Inferior parietal cortex (tissue), 1 donor: ENCODE measurements around the gene FILIP1L.
A peak's percentile ranks its signal among the peaks of the same experiment; 100 is the strongest.

Experiments
- DNase-seq: peaks from one replicate; pipeline ENCODE4 v3.0.0-alpha.2; 2016; ENCODE audit errors: extremely low spot score

Gene FILIP1L

DNA sequence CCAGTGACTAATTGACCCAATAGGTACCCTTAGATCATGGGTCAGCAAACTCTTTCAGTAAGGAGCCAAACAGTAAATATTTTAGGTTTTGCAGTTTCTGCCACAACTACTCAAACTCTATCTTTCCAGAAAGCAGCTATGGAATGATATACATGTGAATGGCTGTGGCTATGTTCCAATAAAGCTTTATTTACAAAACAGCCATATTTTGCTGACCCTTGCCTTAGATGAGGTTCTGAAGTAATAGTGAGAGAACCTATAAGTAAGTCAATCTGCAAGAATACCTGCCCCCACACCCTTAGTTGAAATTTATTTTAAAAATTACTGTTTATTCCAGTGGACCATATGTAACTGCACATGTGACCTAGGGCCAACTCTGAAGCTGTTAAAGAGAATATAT lies 162.6 kb downstream of the FILIP1L start:
- DNase-seq = no peak

DNA sequence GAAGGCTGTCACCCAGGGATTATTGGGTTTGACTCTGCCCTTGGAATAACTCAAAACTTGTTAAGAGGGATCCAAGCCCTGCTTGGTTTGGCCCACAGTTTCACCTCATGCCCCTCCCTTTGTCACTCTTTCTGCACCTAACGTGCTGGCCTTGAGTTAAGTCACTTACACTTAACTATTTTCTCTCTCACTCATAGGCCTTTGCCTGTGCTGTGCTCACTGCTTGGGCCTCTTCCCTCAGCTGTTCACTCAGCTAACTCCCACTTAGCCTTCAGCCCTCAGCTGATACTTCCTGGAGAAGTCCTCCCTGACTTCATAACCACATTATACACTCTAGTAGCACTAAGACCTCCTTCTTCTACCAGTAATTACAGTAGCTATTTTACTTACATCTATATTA lies 163.4 kb downstream of the FILIP1L start:
- DNase-seq = no peak

DNA sequence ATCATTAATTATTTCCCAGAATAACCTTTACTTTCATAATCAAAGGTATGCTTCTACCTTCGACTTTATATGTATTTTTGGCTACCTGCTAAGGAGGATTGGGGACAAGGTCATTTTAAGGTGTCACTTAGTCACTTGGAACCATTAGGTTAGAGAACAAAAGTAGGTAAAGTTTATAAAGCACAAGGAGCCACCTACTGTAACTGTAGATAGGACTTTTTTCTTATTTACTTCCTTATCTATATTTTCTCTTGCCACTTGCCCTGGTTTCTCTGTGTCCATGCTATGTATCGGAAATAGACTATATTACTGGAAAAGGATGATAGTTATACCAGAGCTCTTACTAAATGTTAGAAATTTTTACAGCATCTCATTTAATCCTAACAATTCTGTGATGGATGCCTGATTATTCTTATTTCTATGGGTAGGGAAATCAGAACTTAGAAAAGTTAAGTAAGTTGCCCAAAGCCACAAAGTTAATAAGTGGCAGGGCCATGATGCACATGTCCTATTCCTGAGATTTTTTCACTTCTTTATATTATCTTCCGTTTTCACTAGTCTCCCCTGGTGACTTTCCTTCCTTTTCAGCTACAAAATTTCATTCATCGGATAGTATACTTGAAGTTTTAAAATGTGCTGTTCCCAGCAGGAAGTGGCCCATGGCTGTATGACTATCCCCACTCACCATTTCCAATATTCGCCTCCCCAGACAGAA lies 164.2 kb downstream of the FILIP1L start:
- no peak for DNase-seq

DNA sequence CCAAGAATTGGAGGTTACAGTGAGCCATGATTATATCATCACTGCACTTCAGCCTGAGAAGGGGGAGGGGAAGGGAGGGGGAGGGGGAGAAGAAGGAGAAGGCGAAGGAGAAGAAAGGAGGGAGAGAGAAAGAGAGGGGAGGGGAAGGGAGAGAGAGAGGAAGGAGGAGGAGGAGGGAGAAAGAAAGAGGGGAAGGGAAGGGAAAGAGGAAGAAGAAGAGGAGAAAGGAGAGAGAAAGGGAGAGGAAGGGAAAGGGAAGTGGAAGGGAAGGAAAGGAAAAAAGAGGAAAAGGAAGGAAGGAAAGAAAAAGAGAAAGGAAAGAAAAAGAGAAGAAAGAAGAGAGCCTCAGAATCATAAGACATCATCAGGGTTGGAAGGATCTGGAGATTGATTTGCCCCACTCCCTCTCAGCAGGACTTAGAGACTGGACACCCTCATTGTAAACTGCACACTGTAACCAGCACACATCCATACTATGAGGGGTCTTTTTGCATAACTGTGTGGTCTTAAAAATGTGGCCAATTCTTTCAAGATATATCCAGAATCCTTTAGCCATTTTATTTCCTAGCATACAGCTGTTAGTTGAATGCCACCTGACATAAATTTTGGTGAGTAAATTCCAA lies 165.7 kb downstream of the FILIP1L start:
- DNase-seq = no peak

DNA sequence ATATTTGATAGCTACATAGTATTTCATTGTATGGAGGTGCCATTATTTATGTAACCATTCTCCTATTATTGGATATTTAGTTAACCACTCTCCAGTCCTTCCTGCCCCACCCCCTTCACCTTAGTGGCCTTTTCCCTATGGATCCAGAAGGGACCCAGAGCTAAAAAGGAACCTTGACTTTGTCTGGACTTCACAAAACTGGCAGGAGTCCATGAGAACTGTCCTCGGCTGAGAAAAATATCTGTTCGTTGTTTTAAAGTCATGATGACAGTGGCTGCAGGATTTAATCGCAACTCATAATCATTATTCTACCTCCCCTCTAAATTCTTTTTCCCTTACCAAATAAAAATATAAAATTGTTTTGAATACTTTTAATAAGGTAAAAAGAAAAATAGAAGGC lies 166.9 kb downstream of the FILIP1L start:
- DNase-seq = no peak

DNA sequence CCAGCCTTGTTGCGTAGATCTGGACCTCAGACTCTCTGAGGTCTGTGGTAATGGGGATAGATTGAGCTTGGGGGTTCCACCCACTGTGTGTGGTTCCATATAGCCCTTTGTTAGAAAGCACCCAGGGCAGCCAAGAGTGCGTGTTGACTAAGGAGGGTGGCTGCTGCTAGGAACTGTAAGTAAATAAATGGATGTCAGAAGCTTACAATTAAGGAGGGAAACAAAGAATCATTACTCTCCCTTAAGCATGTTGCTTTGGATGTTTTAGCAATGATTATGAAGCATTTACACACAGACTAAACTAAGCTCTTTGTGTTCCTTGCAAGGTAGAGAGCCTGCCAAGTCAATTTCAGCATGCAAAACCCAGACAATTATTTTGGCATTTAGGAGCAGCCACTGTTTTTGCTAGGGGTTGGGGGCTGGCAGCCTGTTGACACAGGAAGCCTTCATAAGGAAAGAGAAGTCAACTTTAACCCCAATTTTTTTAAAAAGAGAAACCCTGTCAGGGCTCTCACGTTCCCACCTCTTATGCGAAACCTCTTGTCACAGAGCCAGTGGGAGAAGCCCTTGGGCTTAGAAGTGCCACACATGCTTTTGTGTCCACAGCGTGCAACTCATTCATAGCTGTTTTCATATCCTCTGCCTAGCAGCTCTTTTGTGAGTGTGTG lies 168.8 kb downstream of the FILIP1L start:
- DNase-seq = no peak

DNA sequence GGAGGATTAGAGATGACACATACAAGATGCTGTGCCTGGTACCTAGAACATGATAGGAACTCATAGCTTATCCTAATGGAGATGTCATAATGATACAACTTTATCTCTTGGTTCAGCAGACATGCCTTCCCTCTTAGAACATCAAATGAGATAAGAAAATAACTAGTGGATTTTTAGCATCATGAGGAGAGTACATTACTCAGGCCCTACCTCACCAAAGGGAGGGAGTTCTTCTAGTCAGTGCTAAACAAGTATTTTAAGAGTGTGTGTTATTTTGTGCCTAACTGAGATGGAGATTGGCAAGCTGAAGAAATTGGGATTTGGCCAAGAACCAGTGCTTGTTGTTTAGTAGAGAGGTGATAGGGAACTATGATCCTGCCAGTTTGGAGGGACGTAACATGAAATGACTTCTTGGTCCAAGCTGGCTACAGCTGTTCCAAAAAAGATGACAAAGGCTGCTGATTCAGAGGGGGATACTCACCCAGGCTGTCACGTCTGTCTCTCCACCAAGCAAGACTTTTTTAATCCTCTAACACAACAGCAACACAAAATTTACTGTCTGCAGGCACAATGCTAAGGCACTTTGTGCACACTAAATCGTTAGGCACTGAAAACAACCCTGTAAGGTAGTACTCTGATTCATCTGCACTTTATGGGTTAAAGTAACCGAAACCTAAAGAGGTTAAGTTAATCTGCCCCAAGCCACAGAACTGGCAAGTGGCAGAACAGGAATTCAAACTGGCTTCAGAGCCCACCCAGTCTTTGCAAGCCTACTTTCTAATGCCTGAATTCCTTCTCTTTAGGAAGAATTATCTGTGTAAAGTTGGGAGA lies 170.2 kb downstream of the FILIP1L start:
- DNase-seq = no peak

DNA sequence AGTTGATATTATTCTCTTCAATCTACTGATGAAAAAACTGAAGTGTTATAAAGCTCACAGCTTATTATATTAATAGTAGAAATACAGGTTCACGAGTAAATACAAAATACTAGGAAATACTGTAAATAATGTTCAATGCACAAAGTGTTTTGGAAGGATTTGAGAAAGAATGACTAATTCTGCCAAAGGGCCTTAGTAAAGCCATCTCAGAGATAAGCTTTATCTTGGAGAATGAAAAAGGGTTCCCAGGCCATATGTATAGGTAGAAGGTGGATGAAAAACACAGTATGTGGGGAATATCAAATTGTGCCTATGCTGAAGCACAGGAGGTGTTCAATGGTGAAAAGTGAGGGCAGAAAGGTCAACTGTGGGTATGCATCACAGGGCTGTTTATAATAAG lies 173.1 kb downstream of the FILIP1L start:
- DNase-seq = no peak

DNA sequence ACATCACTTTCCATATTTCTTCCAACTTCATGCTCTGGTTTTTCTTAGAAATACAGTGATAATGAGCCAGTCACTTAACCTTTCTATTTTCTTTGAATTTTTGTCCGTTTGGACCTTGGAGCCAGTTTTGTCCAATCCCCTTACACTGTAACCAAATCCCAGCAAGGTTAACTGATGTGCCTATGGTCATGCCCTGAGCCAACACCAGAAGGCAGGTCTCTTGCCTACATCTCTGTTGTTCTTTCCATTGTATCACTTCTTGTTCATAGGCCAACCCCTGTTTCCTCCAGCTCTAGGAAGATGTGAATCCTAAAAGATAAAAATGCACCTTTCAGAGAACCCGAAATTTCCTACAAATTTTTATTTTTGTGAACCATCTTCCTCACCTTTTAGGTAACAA lies 174.0 kb downstream of the FILIP1L start:
- DNase-seq = no peak

DNA sequence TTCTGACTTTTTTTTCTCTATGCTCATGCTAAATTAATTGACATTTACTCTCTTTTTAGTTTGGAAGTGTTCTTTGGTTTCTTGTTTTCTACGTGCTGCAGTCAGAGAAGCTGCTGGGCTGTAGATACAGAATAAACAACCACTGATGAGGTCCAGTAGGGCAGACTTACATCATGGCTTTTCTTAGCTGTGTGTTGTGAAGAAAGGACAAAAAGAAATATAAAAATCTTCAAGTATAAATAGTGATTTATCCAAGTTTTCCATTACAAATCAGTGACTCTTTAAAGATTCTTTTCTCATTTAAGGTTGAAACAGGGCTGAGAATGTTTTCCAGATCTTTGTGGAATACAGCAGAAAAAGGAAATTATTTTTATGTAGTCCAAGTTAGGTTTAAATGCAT lies 174.4 kb downstream of the FILIP1L start:
- no peak for DNase-seq

DNA sequence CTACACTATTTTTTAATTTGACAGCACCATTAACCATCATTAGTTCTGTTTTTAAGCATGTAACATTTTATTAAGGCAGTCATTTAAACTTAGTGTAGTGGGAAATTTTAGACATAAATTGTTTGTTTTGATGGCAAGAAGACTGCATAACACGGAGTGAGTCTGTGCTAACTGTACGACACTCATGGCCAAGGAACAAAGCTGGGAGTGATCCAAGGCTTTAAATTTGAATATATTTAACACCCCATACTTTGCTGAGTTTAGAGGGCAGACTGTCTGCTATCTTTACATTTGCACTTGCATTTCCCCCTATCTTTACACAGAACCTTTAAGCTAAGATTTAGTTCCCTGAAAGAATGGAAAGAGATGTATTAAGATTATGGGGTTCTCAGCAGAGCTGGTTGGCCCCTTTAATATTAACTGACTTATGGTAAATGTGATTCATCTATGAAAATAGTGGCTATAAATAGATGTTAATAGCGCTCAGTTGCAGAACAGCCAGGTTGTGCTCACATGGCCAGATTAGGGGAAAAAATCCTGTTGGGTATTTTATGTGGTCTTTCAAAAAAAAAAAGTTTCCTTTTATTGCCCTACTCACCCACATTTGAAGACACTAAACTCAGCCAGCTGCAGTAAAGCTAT lies 175.9 kb downstream of the FILIP1L start:
- no peak for DNase-seq

DNA sequence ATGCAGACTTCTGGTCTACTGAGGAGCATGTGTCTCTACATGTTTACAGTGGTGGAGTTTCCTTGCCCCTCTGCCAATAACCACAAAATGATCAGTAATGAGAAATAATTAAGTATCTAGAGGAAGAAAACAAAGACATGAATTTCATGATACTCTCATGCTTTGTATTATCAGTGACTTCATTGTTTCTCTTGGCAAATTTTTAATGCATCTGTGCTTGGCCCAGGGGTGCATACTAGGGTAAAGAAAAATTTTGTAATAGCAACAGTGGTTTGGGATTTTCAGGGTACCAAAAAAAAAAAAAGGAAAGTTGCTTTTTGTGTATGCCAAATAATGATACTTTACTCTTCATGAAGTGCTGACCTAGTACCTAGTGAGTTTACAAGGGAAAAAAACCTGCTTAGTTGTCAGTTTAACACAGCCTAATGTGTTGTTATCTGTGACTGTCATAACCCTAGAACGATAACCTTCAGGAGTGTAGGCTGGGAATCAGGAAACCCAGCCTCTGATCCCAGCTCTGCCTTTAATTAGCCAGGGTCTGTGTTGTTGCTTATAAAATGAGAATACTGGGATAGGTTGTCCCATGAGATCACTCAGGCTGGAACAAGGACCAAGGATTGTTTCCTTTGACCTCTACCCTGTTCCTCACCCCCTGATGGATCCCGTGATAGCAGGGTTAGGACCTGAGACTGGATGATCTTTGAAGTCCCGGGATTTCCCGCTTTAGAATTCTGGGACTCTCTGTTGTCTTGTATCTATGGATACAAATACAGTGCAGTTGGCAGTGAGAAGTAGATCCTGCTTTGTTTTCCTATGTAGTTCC lies 179.1 kb downstream of the FILIP1L start:
- DNase-seq = no peak

DNA sequence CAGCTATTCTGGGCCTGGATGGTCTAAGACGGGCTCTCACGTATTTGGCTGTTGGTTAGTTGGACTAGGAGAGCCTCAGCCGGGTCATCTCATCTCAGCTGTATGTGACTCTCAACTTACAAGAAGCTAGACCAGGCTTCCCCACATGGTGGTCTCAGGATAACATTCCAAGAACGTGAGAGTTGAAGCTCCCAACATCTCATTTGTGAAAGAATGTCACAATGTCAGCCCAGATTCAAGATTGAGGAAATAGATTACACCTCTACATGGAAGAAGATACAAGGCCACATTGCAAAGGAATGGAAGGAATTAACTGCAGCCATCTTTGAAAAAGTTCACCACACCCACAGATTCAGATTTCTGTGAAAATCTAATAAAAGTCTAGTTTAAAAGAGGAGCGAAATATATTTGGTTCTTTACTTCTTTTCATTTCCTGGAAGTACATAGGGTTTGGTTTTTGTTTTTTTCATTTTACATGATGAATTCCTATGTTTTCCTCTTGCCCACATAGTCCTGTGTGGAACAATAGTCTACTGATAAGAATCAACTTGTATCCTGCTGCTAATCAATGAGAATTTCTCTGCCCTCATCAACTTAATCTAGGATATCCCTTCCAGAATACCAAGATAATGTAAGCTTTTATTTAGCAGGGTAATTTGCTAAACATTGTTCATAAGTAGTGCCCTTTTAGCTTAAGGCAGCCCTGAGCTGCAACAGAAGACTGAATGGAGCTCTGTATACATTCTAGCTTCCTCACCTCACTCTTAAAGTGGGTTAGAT lies 180.1 kb downstream of the FILIP1L start:
- no peak for DNase-seq

DNA sequence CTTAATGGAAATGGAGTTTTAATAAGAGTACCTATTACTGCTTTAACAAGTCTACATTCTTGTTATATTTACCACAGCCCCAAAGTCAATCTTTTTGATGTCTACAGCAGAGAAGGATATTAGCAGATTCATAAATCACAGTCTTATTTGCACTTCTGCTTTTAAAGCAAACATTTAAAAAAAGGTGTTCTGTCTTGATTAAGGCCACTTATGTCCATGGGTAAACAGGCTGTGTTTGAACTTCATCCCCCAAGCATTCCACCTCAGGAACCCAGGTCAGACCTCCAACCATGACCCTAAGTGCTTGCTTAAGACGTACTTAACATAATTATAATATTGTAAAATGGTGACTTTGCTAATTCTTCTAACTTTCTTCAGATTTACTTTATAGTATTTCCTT lies 183.2 kb downstream of the FILIP1L start:
- no peak for DNase-seq

DNA sequence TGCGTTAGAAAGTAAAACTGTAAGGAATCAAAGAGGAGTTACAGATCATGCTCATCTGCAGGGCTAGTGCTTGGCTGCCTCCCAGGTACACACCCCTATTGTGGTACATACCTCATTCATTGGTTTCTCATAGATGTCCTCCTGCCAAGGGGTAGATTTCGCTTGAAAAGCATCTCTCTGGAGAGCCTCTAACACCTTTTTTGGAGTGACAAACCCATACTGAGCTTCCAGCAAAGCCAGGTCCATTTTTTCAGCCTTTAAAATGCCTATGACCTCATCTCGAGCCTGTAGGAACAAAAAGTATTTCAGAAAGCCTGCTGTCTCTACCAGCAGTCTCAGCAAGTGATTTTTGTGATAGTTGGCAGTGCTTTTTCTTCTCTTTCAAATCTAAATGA lies 184.6 kb downstream of the FILIP1L start:
- DNase-seq = peak; percentile 64

DNA sequence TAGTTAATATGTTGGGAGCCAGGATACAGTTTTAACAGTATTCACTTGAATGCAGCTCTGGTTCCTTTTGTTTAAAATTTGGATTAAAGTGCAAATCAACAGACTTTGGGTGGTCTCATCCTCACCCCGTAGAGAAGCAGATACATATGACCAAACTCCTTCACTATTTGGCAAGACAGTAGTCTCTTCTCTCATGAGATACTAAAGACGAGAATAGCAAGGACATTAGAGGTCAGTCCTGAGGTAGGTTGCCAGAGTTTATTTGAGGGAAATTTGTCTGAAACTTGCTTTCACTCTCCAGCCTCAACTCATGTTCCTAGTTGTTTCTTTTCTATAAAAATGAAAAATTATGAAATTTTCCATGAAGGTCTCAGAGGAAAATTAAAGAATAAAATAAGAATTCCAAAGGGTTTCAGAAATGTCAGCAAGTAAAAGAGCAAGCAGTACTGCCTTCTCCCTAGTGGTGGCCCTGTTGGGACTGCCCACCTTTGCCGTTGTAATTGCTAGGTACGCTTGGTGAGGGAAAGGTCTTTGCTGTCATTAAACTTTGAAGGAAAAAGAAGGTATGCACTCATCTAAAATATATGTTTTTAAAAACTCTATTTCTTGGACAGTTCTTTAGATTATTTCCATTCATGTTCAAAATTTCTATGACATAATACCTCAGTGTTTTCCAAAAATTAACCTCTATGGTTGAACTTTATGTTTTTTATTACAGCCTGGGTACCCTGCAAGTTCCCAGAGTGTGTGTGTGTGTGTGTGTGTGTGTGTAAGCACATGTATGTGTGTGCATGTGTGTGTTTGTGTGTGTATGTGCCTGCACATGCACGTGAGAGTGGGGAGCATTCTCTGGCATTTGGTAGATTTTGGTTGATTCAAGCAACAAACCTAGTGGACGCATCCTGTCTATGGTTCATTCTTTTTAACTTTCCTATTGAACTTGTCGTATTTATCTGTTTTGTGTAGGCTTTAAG lies 185.2 kb downstream of the FILIP1L start:
- no peak for DNase-seq

DNA sequence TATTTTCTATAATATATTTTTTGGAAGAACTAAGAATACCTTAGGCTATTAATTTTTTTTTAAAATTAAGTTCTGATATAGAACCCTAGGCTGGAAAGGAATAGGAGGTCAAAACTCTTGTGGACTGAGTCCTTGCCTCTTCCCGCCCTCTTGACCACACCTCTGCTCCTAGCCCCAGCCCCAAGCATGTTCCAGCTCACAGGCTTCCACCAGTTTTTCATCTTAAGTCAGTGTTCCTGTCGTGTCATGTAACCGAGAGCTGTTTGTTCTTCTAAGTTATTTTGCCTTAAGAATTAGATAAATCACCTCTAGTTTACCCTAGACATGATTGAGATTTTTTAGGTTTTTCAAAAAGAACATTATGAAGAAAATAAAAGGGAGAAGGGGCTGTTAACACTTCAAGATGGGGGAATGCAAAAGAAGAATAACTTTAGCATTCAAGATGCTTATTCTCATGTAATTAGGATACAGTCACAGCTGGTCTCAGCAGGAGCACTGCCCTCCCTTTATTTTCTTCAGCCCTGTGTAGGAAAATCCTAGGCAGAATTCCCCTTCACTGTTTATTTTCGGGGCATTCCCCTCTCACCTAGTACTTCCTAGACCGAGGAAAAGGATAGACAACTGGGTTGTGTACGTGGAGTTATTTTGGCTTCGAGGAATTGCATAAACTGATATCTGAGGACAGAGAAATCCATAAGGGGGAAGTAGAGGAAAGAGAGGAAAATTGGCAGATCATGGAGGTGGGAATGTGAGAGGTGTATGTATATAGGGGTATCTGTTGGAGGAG lies 186.4 kb downstream of the FILIP1L start:
- no peak for DNase-seq

DNA sequence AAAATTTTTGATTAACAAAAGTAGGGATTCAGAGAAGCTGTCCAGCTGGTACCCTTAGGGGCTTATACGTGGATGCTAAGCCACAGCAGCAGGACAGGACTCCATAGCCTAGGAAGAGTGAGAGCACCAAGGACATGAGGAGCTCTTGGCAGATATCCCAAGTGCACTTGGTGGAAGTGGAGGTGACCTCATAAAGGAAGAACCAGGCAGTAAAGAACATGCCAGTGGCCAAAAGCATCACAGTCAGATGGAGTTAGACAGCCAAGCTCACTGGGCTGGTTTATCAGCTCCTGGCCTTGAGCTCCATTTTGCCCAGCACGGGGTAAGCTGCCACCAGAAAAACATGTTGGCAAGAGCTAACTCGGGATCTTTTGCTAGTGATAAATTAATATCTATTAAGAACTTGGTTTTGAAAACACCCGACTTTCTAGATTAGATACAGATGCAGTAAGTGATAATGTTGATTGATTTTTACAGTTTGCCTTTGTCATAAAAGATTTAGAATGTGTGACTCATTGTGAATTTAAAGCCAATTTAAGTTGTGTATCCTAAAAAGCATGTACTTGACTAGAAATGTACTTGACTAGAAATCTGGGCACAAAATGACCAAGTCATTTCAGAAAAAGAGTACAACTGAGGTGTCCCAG lies 188.6 kb downstream of the FILIP1L start:
- DNase-seq = no peak
